Right kidney (tissue), 1 donor: ENCODE data around the gene STAT5B.
"Not testable (repeated sequence)": the region's sequence is repeated elsewhere in the genome, so short reads cannot be mapped to it uniquely, and the experiment has no call there.

Source experiments
- DNase-seq: peaks from one replicate; pipeline ENCODE4 v3.0.0-alpha.2; 2016

STAT5B gene

DNA sequence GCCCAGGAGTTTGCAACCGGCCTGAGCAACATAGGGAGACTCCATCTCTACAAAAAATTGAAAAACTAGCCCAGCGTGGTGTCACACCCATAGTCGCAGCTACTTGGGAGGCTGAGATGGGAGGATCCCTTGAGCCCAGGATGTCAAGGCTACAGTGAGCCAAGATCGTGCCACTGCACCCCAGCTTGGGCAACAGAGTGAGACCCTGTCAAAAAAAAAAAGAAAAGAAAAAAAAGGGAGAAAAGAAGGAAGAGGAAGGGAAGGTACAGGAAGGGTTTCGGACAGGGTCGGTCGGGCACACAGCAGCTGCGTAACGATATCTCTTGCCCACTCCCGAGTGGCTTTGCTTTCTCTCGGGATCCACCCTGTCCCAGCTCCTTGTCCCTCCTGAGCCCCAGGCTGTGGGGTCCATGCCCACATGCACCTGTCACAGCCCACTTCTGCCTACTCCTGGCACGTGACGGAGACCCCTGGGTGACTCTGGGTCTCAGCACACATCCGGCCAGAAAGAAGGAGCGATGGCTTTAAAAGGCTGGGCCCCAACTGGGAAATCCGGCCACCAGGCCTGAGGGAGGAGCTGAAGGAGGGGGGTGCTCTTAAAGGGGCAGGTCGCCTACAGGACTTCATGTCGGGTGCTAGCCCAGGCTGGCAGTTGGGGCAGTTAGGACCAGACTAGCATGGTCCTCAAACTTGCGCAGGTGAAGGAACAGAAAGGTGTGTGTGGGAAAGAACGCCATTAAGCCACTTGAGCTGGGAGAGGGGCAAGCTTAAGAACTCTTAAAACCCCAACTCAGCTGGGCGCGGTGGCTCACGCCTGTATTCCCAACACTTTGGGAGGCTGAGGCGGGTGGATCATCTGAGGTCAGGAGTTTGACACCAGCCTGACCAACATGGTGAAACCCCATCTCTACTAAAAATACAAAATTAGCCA, 82.0 kb downstream of the STAT5B start, which contains the start of gene GHDC:
GHDC (minus strand) TSS at position 526 of the 931 bp plus-strand sequence. CDS start 913 bp downstream, outside the sequence.
- DNase-seq = peak; percentile 76

DNA sequence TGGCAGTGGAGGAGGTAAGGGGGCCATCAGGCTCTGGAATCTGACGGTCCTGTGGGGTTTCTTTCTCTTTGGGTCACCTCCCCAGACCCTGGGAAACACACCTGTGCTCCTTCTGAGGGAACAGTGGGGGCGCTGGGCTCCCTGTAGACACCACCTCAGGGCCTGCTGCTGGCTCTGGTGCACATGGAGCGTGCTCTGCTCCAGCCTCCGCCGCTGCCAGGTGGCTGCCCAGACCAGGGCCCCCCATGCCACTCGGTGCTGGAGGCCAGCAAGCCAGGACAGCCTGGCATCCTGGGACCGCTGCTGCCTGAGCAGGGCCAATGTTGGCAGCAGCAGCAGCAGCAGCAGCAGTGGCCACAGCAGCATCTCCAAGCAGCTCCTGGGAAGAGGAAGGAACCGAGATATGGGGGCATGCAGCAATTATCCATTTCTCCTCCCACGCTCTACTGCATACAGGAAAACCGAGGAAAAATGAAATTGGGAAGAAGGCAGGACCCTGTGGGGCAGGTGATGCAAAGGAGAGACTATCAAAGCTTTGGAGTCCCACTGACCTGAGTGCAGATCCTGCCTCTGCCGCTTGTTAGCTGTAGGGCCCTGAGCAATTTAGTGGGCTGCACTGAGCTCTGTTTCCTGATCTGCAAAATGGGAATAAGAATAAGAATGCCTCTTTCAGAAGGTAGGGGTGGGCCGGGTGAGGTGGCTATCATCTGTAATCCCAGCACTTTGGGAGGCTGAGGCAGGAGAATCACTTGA, 82.8 kb downstream of the STAT5B start:
- DNase-seq = no peak

DNA sequence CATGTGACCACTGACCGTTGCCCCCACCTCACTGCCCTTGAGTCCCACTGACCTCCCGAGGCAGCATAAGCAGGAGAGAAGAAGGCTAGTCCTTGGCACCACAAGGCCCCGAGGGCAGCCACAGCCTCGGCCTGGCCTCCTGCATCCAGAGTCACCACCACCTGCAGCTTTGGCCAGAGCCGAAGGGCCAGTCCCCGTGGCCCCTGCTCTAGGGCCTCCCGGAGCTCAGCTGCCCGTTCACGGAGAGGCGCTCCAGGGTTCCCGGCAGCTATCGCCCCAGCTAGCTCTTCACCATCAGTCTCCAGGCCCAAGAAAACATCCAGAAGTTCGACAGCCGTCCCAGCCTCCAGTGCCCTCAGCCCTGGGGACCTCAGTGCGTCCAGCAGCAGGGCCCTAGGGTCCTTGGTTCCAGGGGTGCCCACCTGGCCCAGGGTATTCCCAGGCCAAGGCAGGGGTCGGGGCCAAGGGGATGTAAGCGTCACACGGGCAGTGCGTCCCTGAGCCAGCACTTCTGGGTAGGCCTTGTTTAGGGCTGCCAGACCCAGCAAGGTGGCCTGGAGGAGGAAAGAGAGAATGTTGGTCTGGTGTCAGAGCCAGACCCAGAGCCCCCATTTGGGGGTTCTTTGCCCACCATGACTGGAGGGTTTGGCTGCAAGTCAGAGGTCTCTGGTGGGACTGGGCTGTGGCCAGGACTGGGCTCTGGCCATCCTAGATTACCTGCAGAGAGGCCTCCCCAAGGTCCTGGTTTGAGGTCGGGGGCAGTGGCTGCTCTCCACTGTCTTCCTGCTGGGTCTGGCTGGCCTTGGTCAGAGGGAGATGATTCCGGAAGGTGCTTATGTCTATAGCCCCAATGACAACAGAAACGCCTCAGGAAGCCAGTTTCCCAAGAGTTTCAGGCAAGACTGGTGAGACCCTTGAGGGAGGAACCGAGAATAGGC, 83.7 kb downstream of the STAT5B start:
- DNase-seq = no peak

DNA sequence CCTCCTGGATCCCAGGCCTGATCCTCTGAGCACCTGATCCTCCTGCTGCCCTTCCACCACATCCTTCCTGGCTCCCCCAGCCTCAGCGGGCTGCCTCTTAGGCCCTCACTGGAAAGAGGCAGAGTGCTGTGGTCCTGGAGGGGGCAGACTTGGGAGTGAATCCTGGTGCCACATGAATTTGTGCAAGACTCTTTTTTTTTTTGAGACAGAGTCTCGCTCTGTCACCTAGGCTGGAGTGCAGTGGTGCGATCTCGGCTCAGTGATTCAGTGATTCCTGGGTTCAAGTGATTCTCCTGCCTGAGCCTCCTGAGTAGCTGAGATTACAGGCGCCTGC, 84.9 kb downstream of the STAT5B start:
- no peak for DNase-seq

DNA sequence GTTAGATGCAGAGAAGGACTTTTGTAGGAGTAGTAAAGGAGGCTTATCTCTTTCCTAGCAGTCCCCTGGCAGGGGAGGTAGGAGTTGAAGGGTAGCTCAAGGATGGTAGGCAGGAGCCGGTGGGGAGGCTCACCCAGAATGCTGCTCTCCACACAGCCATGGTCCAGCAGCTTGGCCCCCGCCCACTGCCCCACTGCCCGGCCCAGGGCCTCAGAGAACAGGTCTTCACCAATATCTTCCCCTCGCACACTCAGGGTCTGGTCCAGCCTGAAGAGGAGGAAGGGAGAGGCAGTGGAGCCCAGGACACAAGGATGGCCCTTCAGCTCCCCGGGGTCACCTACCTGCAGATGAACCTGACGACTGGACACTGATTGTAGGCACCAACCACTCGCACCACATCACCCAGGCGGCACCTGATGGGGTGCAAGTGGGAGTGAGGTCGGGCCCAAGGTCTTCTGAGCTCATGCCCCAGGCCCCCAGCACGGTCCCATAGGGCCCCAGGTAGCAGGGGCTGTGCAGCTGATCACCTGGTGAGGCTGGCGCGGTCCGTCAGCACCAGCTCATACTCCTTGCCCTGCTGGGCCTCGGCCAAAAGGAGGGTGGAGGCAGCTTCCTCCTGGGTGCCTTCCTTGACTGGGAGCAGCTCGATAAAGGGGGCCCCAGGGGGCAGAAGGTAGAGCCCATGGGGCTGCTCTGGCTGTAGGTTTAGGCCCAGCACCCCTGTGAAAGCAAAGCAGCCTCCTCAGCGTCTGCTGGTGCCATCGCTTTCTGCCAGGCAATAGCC, 85.5 kb downstream of the STAT5B start:
- DNase-seq = no peak

DNA sequence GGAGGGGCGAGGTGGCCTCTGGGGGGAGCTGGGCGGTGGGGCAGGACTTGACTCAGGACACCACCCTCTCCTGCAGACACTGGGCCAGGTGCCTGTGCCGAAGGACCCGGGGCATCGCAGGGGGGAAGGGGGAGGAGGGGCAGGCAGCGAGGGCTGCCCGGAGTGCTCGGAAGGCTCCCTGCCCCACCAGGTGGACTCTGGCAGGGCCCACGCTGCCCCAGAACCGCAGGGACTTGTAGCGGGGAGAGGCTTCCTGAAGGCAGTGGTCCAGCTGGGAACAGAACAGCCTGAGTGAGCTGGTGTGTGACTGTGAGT, 86.6 kb downstream of the STAT5B start:
- DNase-seq = no peak

DNA sequence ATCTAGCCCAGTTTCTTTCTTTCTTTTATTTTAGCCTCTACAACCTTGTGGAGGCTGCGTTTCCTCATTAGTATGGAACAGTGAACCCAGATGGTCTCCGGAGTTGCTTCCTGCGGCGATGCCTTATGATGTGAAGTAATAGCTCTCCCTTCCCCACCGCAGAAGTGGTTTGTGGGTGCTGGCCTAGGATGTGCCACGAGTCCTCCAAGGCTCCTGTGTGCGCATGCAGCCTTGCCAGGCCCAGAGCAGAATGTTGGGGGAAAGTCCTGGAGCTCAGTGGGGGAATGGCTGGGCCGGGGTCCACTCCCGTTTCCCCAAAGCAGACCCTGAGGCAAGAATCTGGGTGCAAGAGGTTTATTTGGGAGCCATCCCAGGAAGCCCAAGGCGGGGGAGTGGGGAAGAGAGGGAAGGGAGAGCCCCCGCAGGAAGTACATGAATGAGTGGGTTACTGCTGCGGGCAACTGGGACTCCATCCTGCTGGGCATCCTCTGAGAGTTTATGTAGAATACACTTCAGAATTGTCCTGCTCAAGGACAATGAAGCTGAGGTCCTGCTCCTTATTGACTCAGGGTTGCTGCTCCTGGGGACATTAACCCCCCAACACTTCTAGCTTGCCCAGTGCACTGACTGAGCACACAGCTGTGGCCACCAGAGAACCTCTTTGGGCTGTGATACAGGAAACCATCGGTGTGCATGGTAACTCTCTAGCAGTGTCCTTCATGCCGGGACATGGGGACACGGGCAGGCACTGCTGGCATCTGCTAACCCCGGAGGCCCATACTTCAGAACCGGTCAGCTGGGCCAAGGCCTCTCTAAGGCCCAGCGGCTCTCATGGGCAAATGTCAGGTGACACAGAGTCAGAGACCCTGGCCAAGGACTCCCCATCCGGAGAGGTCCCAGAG, 87.2 kb downstream of the STAT5B start:
- no peak for DNase-seq

DNA sequence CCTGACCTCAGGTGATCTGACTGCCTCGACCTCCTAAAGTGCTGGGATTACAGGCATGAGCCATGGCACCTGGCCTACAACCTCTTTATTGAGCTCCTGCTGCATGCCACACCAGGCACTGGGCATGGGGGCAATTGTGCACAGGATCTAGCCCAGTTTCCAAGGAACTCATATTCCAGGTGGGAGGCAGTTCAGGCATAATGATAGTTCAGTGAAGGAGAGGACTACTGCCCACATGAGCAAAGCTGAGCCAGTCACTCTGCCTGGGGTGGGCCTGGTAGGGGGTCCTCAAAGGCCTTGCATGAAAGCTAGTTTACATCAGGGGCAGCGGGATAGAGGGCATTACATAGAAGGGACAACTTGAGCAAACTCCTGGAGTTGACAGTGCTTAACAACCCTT, 88.4 kb downstream of the STAT5B start:
- no peak for DNase-seq

DNA sequence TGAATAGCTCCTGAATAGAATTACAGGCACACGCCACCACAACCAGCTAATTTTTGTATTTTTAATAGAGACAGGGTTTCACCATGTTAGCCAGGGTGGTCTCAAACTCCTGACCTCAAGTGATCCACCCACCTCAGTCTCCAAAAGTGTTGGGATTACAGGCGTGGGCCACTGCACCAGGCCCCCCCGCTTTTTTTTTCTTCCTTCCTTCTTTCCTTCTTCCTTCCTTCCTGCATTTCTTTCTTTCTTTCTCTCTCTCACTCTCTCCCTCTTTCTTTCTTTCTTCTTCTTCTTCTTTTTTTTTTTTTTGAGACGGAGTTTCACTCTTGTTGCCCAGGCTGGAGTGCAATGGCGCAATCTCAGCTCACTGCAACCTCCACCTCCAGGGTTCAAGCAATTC, 90.0 kb downstream of the STAT5B start:
- DNase-seq = not testable (repeated sequence)

DNA sequence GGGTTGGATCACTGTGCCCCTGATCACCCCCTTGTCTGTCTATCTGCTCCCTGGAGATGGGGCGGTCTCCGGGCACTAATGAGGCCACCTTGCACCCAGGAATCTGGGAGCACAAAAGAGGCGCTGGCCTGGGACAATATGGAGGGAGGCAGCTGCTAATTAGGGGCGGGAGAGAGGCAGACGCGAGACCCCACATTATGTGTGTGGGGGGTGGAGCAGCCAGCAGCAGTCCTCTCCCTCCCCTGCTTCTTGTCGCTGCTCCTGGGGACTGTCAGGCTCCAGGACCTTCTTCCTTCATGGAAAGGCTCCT, 90.6 kb downstream of the STAT5B start:
- DNase-seq = no peak

DNA sequence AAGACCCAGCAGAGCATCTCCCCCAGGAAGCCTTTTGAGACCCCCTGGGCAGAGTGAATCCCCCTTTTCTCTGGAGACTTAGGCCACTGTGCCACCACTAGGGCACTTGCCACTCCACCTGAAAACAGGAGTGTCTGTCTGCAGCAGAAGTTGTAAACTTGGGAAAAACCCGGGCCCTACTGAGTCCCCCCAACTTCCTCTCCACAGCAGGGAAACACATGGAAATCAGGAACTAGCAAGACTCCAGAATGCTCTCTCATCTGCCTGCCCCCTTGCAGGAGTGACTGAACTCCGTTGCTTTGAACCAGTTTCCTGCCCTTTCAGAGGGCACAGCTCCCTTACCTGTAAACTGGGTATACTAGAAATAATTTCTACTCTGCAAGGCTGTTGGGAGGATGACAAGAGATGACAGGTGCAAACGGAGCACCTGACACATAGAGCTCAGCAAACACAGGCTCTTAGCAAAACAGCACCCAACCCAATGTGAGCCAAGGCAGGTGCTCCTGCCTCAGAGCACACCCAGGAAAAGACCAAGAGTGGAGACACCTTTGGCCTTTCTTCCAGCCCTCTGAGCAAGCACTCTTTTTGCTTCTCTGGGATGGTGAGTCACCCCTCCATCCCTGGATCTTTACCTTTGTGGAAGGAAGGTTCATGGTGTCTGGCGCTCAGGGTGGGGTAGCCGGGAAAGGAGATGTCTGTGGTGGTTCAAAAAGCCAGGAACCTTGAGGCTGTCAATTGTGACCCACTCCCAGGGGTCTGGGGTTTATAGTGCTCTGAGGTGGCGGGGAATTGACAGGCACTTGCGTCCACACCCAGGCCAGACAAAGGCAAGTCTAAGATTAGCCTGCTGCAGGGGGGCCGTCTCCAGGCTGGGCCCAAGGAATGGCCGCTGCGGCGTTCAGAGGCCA, 91.2 kb downstream of the STAT5B start, which contains the start of gene HCRT:
HCRT (minus strand) TSS at position 740 of the 908 bp plus-strand sequence; CDS start at position 653, 87 bp downstream.
- DNase-seq = no peak

DNA sequence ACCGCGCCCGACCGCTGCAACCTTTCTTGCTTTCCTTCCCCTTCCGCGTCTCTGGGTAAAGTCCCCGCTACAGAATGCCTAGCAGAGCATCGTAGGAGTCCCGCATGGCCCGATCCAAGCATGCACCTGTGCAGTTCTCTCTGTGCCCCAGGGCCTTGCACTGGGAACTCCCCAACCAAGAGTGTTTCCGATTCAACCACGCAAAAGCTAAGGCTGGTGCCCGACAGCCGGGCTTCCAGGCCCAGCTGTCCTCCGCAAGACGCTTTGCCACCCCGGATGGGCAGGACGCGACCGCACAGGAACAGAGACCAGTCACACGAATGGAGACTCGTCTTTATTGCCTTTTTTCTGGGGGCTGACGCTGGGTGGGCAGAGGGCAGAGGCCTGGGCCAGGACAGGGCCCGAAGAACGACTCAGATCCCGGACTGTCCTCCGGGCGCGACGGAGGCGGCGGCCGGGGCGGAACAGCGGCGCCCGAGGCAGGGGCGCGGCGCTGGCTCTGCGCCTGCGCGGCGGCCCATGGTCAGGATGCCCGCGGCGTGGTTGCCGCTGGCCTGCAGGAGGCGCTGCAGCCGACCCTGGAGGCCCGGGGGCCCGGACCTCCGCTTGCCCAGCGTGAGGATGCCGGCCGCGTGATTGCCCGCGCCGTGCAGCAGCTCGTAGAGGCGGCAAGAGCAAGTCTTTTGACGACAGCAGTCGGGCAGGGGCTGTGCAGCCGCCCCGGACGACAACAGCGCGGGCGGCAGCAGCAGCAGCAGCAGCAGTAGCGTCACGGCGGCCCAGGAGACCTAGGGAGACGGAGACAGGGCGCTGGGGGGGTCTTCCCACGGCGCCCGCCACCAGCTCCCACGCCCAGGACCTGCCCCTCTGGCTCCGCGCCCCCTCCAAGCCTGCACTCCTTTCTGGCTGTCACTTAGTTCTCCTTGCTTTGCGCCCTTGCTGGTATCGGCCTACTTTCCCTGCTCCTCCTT, 92.2 kb downstream of the STAT5B start:
- DNase-seq = peak; percentile 85

DNA sequence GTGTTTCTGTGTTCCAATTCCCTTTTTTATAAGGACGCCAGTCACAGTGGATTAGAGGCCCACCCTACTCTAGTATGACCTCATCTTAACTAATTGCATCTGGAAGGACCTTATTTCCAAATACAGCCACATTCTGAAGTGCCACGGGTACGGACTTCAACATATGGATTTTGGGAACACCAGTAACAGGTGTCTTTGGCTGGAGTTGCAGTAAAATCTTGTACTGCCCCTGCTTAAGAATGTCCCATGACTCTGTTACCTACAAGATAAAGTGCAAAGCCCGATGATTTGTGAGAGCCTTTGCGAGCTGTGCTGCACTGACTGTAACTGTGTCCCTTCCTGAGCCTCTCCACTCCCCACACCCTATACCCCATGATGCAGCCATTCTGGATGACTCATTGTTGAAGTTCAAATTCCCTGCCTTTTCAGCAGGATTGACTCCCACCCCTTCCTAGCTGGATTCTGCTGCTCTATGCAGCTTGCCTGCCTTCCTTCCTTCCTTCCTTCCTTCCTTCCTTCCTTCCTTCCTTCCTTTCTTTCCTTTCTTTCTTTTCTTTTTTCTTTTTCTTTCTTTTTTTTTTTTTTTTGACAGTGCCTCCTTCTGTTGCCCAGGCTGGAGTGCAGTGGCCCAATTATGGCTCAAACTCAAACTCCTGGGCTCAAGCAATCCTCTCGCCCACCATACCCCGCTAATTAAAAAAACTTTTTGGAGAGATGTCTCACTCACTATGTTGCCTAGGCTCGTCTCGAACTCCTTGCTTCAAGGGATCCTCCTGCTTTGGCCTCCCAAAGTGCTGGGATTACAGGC, 93.1 kb downstream of the STAT5B start:
- no peak for DNase-seq

DNA sequence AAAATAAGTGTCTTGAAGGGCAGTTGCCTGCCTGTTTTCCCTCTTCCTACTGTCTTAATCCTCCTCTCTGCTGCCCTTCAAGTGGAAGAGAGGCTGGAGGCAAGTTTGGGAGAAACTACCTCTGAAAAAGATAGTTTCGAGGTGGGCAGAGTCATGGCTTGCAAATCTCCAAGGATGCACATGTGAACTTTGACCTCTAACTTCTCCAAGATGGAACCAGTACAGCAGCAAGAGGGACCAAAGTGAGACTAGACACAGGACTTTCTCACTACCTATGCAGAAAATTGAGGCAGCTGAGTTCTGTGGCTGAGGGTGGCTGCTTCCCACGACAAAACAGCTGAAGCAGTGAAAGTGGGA, 94.4 kb downstream of the STAT5B start:
- DNase-seq = no peak

DNA sequence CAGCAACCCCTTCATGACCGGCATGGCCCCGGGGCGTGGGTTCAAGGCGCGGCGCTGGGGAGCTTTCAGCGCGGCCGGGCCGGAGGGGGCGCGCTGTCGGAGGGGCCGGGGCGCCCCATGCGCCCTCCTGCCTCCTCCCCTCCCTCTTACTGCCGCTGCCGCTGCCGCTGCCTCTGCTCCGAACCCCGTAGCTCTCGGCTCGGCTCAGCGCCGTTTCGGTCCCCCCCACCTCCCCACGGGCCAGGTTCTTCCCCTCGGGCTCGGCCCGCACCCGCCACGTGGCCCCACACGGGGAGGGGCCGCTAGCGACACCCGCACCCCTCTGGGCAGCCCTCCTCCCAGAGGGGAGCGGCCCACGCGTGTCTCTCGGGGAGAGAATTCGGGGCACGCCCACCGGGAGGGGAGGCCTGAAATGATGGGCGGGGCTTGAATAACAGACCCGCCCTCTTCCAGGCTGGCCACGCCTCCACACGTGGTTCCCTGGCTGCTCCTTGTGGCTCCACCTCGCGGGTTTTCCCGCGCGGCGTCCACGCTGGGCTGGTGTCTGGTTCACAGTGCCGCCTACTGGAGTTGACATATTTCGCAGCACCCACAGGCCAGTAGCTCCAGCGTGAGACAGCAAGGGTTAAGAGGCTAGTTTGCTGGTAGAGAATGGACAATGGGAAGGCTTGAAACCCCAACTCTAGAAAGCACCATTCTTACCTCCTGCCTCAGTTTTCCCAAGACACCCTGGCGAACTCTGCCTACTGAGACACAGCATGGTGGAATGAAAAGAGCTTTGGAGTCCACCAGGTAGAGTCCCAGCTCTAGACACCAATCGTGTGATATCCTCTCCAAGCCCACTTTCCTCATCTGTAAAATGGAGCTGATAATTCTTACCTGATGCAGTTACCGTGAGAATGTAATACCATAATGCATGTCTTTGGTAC, 95.0 kb downstream of the STAT5B start, which contains the start of gene KCNH4:
KCNH4 (minus strand) TSS at position 221 of the 929 bp plus-strand sequence; CDS start at position 24, 197 bp downstream.
- DNase-seq = peak; percentile 26

DNA sequence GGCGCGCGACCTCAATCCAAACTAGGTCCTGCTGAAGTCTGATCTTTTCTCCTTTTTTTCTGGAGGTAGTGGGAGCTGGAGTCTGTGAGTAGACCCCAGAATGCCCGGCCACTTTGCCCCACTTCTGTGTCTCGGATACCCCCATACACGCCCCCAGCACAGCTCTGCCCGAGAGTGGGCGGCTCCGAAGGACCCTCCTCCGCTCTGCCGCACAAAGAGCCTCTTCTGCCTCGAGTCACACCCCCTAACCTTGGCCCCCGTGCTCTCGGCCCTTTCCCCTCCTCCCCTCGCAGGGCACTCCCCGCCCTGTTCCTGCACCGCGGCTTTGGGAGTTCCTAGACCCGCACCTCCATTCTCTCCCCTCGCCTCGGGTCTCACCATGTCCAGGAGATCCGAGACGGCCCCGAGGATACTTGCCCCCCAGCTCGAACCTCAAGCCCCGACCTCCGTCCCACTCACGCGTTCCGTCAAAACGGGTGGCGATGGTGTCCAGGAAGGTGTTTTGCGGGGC, 95.7 kb downstream of the STAT5B start:
- DNase-seq = peak; percentile 68
